D721Med (cell line): ENCODE data around the gene SESTD1.
"Not testable (repeated sequence)": the region's sequence is repeated elsewhere in the genome, so short reads cannot be mapped to it uniquely, and the experiment has no call there.

Source experiments
- DNase-seq: peaks from one replicate; pipeline ENCODE4 v3.0.0; 2011; ENCODE audit warnings: low spot score; ENCODE audit not compliant: insufficient read length
- FAIRE-seq: peaks from 2 replicates; lab custom pipeline; 2011; peaks lifted over from hg19 to GRCh38; lab: Jason Lieb, UNC
- TF ChIP-seq, protein P1 (sequence below): IDR thresholded peaks from 2 replicates; pipeline ENCODE4 v1.5.1; 2012; ENCODE audit warnings: mild to moderate bottlenecking, control low read depth; ENCODE audit not compliant: insufficient read depth; ENCODE audit errors: missing control alignments

SESTD1 gene

GRCh38 chr2:179250095-179250494 is 14.5 kb downstream of the SESTD1 start:
- peak; percentile 88 for FAIRE-seq

GRCh38 chr2:179248024-179248348 is 16.6 kb downstream of the SESTD1 start:
- FAIRE-seq, result no peak
- TF ChIP-seq, protein P1, sequence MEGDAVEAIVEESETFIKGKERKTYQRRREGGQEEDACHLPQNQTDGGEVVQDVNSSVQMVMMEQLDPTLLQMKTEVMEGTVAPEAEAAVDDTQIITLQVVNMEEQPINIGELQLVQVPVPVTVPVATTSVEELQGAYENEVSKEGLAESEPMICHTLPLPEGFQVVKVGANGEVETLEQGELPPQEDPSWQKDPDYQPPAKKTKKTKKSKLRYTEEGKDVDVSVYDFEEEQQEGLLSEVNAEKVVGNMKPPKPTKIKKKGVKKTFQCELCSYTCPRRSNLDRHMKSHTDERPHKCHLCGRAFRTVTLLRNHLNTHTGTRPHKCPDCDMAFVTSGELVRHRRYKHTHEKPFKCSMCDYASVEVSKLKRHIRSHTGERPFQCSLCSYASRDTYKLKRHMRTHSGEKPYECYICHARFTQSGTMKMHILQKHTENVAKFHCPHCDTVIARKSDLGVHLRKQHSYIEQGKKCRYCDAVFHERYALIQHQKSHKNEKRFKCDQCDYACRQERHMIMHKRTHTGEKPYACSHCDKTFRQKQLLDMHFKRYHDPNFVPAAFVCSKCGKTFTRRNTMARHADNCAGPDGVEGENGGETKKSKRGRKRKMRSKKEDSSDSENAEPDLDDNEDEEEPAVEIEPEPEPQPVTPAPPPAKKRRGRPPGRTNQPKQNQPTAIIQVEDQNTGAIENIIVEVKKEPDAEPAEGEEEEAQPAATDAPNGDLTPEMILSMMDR, result no peak
- no peak for DNase-seq

More at GRCh38 chr2:179250095-179250494, 14.5 kb downstream of the SESTD1 start:
- TF ChIP-seq, protein P1, result no peak
- DNase-seq, result no peak

DNA sequence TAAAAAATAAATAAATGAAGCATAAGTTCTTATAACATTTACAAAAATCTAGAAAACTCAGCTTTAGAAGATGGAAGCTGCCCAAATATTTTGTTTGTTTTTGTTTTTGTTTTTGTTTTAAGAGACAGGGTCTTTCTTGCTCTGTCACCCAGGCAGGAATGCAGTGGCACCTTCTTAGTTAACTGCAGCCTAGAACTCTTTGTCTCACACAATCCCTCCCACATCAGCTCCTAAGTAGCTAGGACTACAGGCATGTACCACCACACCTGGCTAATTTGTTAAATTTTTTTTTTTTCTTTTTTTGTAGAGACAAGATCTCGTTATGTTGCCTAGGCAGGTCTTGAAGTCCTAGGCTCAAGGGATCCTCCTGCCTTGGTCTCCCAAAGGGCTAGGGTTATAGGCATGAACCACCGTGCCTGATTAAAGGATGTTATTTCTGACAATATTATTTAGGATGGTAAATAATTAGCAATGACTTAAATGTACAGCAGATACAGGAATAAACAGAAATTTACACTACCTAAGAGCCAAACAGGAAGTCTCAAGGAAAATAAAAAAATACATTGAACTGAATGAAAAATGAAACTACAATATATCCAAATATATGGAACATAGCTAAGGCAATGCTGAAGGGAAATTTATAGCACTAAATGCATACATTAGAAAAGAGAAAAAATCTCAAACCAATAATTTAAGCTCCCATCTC is 17.2 kb downstream of the SESTD1 start:
- TF ChIP-seq, protein P1, result no peak
- DNase-seq, result no peak
- no peak for FAIRE-seq

DNA sequence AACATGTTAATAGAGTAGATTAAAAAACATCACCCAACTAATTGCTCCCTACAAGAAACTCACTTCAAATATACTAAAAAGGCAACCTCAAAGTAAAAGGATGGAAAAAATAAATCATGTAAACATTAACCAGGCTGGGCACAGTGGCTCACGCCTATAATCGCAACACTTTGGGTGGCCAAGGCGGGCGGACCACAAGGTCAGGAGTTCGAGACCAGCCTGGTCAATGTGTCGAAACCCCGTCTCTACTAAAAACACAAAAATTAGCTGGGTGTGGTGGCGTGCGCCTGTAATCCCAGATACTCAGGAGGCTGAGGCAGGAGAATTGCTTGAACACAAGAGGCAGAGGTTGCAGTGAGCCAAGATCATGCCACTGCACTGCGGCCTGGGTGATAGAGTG is 18.8 kb downstream of the SESTD1 start:
- not testable (repeated sequence) for DNase-seq, FAIRE-seq

DNA sequence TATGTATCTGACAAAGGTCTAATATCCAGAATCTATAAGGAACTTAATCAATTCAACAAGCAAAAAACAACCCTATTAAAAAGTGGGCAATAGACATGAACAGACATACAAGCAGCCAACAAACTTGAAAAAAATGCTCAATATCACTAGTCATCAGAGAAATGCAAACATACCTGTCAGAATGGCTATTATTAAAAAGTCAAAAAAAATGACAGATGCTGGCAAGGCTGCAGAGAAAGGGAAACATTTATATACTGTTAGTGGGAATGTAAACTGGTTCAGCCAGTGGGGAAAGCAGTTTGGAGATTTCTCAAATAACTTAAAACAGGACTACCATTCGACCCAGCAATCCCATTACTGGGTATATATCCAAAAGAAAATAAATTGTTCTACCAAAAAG is 21.6 kb downstream of the SESTD1 start:
- DNase-seq (no peak), FAIRE-seq (no peak)
- TF ChIP-seq, protein P1, result no peak

GRCh38 chr2:179240481-179241451 is 23.9 kb downstream of the SESTD1 start:
- FAIRE-seq, result no peak
- TF ChIP-seq, protein P1, result no peak
- no peak for DNase-seq

- no peak for FAIRE-seq
- no peak for DNase-seq
- TF ChIP-seq, protein P1, result no peak
These were observed 24.8 kb downstream of the SESTD1 start for GRCh38 chr2:179239838-179240237.
